Fibroblast of skin of abdomen (primary cell): ENCODE results near the gene SHROOM2.
"Not testable (repeated sequence)": the region's sequence is repeated elsewhere in the genome, so short reads cannot be mapped to it uniquely, and the experiment has no call there.

ENCODE experiments used
- DNase-seq: peaks from one replicate; pipeline ENCODE4 v3.0.0-alpha.2; 2013

SHROOM2 gene

DNA sequence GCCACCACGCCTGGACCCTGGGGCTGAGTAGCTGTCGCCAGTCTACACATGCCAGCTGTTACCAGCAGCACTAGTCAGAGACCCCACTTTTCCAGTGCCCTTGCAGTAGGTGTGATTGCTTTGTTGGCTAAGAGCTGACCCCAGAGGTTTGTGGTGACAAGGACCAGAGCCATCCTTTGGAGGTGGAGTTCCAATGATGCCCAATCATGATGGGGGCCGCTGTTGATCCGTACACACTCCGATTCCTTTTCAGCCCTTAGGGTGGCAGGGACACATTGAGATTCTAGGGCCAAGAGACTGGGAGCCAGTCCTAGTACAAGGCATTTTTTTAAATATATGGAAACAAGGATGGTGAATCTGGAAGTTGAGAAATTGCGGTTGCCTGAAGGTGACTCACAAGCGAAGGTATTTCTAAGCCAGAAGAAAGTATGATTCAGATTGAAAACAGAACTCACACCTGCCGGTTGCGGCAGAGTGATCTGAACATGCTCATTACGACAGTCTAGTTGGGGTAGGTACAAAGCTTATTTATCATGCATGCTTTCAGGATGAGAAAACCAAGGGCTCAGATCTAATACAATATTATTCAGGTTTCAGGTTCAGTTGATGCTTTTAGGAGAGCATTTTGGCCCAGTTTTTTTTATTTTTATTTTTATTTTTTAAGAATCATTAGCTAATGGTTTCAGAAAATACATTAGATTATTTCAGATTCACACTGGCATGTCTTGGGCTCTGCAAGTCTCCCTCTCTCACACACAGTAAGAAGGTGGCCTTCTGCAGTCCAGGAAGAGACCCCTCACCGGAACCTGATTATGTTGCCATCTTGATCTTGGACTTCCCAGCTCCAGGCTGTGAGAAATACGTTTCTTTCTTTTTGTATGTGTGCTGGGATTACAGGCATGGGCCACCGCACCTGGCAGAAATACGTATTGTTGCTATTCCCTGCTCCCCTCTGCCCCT, 43.4 kb downstream of the SHROOM2 start:
- DNase-seq, result peak; percentile 27

GRCh38 chrX:9832811-9833210, 46.6 kb downstream of the SHROOM2 start:
- no peak for DNase-seq

DNA sequence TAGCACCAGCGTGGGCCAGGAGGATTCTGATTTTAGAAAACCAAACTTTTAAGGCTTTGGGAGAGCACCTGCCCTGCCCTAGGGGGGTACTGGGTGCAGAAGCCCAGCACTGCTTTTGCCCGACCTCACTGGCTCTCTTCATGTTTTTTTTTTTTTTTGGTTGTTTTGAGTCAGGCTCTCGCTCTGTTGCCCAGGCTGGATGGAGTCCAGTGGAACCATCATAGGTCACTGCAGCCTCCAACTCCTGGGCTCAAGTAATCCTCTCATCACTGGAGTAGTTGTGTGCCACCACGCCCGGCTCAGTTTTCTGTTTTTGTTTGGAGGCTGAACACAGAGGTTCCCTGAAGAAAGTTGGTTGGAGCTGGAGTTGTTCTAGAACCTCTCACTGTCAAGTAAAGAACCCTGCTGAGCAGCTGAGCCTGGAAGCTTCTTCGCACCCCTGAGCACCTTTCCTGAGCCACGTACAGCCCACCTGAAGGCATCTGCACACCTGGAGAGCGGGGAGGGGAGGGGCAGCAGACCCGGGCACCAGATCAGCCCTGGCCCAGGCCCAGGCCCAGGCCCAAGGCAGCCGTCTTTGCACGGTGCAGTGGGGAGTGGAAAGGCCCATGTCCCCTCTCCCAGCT, 49.5 kb downstream of the SHROOM2 start:
- DNase-seq, result no peak

DNA sequence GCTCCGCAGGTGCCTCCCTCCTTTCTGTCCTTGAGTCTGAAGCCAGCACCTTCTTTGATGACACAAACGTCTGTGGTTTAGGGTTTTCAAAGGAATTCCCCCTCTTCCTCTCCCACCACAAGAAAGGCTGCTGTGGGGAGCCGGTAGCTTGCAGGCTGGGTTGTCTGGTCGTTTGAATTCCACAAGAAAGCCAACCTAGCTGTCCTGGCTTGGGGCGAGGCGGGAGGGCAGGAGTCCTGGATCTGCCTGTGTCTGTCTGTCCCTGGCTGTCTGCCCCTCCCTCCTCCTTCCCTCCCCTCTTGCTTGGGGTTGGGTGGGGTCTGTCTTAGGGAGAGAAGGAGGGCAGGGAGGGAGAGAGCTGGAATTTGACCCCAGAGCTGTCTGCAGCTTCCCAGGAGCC, 56.3 kb downstream of the SHROOM2 start:
- DNase-seq, result no peak

GRCh38 chrX:9844936-9845577, 58.8 kb downstream of the SHROOM2 start:
- DNase-seq, result no peak

GRCh38 chrX:9845578-9845952, 59.3 kb downstream of the SHROOM2 start:
- DNase-seq, result peak; percentile 69

DNA sequence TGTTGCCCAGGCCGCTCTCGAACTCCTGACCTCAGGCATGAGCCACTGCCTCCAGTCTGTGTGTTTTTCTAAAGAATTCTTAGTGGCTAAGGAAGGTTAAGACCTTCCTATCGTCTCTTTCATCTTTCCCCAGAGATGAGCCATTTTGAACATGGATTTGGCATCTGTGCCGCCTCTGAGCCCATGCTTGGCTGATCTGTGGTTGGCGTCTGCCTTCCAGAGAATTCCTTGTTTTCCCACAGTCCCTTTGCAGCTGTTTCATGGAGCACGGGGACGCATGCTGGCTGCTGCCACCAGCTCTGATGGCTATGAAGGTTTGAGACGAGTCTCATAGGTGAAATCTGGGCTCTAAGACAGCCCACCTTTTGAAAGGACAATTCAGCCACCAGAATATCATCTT, 60.4 kb downstream of the SHROOM2 start:
- no peak for DNase-seq

- peak; percentile 52 for DNase-seq
Observed at GRCh38 chrX:9847071-9847470, 60.8 kb downstream of the SHROOM2 start.

DNA sequence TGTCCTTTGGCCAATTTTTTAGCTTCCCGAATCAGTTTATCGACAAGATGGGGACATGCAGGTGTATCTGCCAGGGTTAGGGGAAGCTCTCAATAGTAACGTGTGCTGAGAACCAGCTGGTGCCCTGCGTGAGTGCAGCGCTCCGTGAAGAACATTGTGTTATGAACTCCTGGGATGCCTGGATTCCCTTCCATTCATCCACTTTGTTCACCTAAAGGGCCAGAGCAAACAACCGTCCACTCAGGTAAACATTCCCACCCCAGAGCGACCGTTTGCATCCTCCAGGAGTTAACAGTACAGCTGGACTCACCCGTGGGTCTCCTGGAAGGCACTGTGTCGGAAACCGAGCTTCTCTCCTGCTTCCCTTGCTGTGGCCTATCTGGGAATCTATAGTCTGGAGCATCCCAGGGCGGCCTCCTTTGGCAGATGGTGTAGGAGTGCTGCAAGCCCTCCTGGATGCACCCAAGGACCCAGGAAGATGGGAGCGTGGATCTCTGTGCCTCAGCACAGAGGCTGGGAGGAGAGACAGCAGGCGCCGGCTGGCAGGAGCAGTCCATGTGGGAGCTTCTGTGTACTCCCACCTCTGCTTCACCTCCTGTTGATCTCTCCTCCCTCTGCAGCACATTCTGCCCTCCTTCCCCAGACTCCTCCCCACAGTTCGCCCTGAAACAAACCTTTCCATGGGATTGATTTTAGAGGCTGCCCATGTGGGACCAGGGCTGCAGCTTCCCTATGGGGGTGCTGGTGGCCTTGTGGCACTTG, 62.7 kb downstream of the SHROOM2 start:
- DNase-seq, result no peak

DNA sequence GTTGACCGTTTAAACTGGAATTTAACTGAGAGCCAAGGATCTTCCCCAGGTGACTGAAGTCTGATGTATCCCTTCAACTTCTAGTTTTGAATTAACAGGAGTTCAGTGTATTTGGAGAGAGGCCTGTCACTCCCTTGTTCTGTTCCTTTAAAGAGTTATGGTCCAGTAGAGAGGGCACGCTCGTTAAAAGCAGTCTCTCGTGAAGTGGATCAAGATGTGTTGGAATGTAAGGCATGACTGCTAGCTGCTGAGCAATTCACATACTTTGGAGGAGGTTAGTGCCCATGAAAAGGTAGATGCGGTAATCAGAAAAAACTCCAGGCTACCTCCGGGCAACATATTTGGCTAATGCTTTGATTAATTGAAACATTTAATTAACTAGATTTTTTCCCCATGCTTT, 65.7 kb downstream of the SHROOM2 start:
- no peak for DNase-seq

DNA sequence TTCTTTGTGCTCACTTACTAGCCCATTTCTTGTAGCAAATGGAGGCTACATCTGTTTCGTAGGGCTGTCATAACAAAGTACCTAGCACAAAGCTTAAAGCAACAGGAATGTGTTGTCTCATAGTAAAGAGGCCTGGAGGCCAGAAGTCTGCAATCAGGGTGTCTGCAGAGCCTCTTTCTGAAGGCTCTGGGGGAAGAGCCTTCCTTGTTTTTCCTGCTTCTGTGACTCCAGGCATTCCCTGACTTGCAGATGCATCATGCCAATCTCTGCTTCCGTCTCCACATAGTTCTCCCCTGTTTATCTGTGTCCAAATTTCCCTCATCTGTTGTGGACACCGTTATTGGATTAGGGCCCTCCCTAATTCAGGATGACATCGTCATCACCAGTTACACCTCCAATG, 67.1 kb downstream of the SHROOM2 start:
- no peak for DNase-seq

DNA sequence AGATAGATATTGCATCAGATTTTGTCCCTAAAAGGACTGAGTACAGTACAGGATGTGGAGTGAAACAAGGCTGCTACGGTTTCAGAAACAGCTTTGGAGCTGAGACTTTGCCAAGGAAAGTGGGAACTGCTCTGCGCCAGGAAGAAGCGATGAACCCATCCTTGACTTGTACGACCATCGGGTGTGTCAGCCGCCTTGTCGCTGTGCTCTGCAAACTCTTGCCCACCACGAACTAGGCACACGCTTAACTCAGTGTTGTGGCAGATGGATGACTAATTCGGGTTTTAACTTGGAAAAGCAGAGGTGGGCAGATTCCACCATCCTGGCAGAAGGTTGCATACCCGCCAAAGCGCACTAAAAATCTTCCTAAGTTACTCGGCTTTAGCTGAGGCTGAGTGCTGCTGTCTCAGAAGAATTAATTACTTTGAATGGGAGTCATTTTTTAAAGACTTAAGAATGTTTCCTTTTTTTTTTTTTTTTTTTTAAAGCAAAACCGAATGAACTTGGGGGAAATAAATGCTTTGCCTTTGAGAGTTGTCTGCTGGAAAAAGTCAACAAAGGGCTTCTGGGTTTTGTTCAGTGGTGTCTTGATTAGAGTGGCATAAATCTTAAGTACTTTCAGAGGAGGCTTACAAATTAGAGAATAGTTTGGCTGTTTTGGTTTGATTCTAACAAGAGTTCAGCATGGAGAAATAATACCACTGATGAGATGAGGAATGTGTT, 69.5 kb downstream of the SHROOM2 start:
- peak; percentile 27 for DNase-seq

- DNase-seq, result no peak
Observed at GRCh38 chrX:9856588-9856987, 70.4 kb downstream of the SHROOM2 start.

DNA sequence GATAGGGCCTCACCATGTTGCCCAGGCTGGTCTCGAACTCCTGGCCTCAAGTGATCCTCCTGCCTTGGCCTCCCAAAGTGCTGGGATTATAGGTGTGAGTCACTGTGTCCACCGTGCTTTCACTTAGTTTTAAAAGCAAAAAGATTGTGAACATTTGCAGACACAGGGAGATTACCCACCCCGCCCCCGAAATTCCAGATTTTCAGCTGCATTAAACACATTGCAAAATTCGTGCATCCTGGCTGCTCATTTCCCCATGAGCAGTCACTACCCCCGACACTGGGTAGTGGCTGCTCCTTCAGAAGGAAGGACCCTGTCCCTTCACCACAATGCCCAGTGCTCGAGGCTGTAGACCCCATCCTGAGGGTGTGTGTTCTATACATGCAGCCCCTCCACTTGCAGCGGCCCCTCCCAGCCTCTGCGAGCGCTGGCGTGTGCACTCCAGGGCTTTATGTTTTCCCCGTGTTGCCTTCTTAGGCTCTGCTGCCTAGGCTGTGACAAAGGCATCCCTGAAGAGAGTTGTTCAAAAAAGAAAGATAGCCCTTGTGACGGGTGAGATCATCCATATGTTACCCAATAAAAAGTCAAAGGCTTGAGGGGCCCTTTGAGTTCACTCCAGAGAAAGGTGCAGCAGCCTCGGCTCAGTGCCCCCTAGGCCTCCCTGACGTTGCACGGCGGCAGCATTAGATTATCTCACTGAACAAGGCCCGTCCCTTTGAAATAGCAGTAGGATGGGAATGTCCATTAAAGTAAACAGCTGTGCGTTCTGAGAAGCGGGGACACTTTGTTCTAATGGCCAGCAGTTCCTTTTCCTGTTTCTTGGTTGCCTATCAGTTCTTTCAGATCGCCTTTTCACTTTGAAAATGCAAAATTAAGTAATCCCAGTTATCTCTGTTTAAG, 71.6 kb downstream of the SHROOM2 start:
- DNase-seq, result peak; percentile 21

GRCh38 chrX:9858684-9859083, 72.5 kb downstream of the SHROOM2 start:
- not testable (repeated sequence) for DNase-seq

- DNase-seq, result peak; percentile 73
Observed at GRCh38 chrX:9859711-9860555, 73.7 kb downstream of the SHROOM2 start.

- DNase-seq, result no peak
Observed at GRCh38 chrX:9860826-9861225, 74.6 kb downstream of the SHROOM2 start.

DNA sequence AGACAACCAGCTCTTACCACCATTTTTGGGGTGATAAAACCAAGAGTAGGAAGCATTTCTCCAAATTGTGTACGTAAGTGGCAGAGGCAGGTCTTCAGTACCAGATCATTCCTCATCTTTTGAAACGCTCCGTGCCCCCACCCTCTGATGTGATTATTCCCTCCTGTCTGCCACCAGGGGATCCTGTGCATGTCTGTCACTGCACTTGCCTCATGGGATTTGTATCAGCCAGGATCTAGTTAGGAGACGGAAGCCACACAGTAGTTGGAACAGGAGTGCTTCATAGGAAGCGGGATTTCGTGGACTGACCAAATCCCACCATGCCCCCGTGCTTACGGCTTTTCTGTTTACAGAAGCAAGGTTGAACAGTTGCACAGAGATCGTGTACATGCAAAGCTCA, 75.5 kb downstream of the SHROOM2 start:
- no peak for DNase-seq

GRCh38 chrX:9862525-9862924, 76.3 kb downstream of the SHROOM2 start:
- DNase-seq, result no peak

GRCh38 chrX:9862953-9863352, 76.7 kb downstream of the SHROOM2 start:
- DNase-seq, result no peak
